HG03045 (cell line): Measurements from ENCODE around the gene MYO7B.

Experiments
- ATAC-seq: cut with Tn5 transposase; IDR thresholded peaks from one replicate; pipeline ENCODE4 v1.9.1; 2021; ENCODE audit warnings: mild to moderate bottlenecking, moderate library complexity; ENCODE audit not compliant: unreplicated experiment

Gene MYO7B

GRCh38 chr2:127634626-127635379, 99.3 kb downstream of the MYO7B start:
- ATAC-seq = no peak

GRCh38 chr2:127635380-127636237, 100.1 kb downstream of the MYO7B start:
- no peak for ATAC-seq

GRCh38 chr2:127636248-127637235, 101.1 kb downstream of the MYO7B start:
- no peak for ATAC-seq

- ATAC-seq = no peak
These were observed 101.8 kb downstream of the MYO7B start for GRCh38 chr2:127637236-127637630.

- ATAC-seq = no peak
These were observed 102.3 kb downstream of the MYO7B start for GRCh38 chr2:127637725-127638252.

GRCh38 chr2:127638361-127639110, 103.1 kb downstream of the MYO7B start:
- no peak for ATAC-seq

- no peak for ATAC-seq
These were observed 103.6 kb downstream of the MYO7B start for GRCh38 chr2:127639111-127639474.

- ATAC-seq = no peak
These were observed 104.9 kb downstream of the MYO7B start for GRCh38 chr2:127640082-127641072.

- ATAC-seq = no peak
These were observed 105.7 kb downstream of the MYO7B start for GRCh38 chr2:127641133-127641532.

- no peak for ATAC-seq
These were observed 106.5 kb downstream of the MYO7B start for GRCh38 chr2:127641846-127642507.

- no peak for ATAC-seq
These were observed 107.4 kb downstream of the MYO7B start for GRCh38 chr2:127642706-127643438.

GRCh38 chr2:127643439-127644065, 108.1 kb downstream of the MYO7B start:
- ATAC-seq = no peak

GRCh38 chr2:127644066-127645025, 108.9 kb downstream of the MYO7B start:
- ATAC-seq = no peak

- no peak for ATAC-seq
These were observed 109.5 kb downstream of the MYO7B start for GRCh38 chr2:127645026-127645394.

GRCh38 chr2:127645395-127646291, 110.2 kb downstream of the MYO7B start, which contains the start of gene GPR17:
GPR17 (plus strand) TSS chr2:127646153; CDS start chr2:127650736, 4,583 bp downstream.
- no peak for ATAC-seq
